PFSK-1 (cell line): ENCODE results near the gene TMOD2.

Source experiments
- FOXP2 ChIP-seq: optimal IDR thresholded peaks from 2 replicates; pipeline ENCODE3; 2011; ENCODE audit warnings: borderline replicate concordance, control low read depth, inconsistent platforms; ENCODE audit not compliant: insufficient read depth; ENCODE audit errors: extremely low read length, extremely low read depth
- POLR2AphosphoS5 ChIP-seq: IDR thresholded peaks from 2 replicates; pipeline ENCODE4 v1.6.1; 2012; ENCODE audit warnings: low read depth, mild to moderate bottlenecking, control low read depth, low read length, moderate library complexity
- REST ChIP-seq, 2 experiments: IDR thresholded peaks; 2 replicates each; pipeline versions ENCODE4 v1.6.1 to v1.8.0; 2011 to 2012; ENCODE audit warnings: low read depth in 2 of 2, low read length in 2 of 2, control low read depth in 1 of 2, inconsistent platforms in 1 of 2, mild to moderate bottlenecking in 1 of 2, moderate library complexity in 1 of 2; ENCODE audit not compliant: insufficient read depth in 1 of 2
- SIN3A ChIP-seq: IDR thresholded peaks from 2 replicates; pipeline ENCODE4 v1.6.1; 2012; ENCODE audit warnings: mild to moderate bottlenecking, low read length, moderate library complexity, borderline replicate concordance; ENCODE audit not compliant: insufficient read depth

- no peak for TF ChIP-seq POLR2AphosphoS5
- no peak for TF ChIP-seq FOXP2
- TF ChIP-seq REST (IDR thresholded peaks at IDR 0.05; ENCODE audit: insufficient read depth in 1 of 2, low read depth in 2 of 2, low read length in 2 of 2), result no peak
- TF ChIP-seq SIN3A, result no peak
Observed at GRCh38 chr15:51770902-51771301, 19.5 kb downstream of the TMOD2 start.
